Liver (tissue), 9 donors: ENCODE results near the gene IQUB. TPM values are rescaled to one million over a fixed set of nuclear protein-coding genes. Genes with fewer than 3 reads are reported as not detected.

Experiments used
- DNase-seq: peaks from one replicate; pipeline ENCODE4 v3.0.0-alpha.2; 2017; ENCODE audit warnings: low spot score
- H3K27ac ChIP-seq, 2 donors: one replicate each; pipeline ENCODE4 v1.7.0; 2013; ENCODE audit warnings: inconsistent platforms in 2 of 2, low read length in 2 of 2, control low read depth in 1 of 2, low read depth in 1 of 2, mild to moderate bottlenecking in 1 of 2
- H3K27me3 ChIP-seq, 4 donors: one replicate each; pipeline versions ENCODE4 v1.6.1 to v1.7.0; 2013; ENCODE audit warnings: low read length in 3 of 4, inconsistent platforms in 1 of 4, mild to moderate bottlenecking in 1 of 4, moderate library complexity in 1 of 4; ENCODE audit not compliant: control insufficient read depth in 4 of 4, insufficient read depth in 4 of 4
- H3K36me3 ChIP-seq, 4 donors: one replicate each; pipeline versions ENCODE4 v1.6.1 to v1.7.0; 2013; ENCODE audit warnings: low read length in 3 of 4, mild to moderate bottlenecking in 3 of 4, low read depth in 1 of 4, moderate library complexity in 1 of 4; ENCODE audit not compliant: control insufficient read depth in 4 of 4, insufficient read depth in 3 of 4
- H3K4me1 ChIP-seq, 4 donors: one replicate each; pipeline versions ENCODE4 v1.6.1 to v1.7.0; 2013; ENCODE audit warnings: low read length in 3 of 4, mild to moderate bottlenecking in 3 of 4, moderate library complexity in 1 of 4; ENCODE audit not compliant: control insufficient read depth in 4 of 4, insufficient read depth in 4 of 4
- H3K4me3 ChIP-seq, 3 donors: one replicate each; pipeline versions ENCODE4 v1.6.1 to v1.7.0; 2013; ENCODE audit warnings: low read length in 3 of 3, control low read depth in 1 of 3, low read depth in 1 of 3, mild to moderate bottlenecking in 1 of 3
- H3K9ac ChIP-seq, 2 donors: one replicate each; pipeline ENCODE4 v1.7.0; 2013; ENCODE audit warnings: low read length in 2 of 2, mild to moderate bottlenecking in 2 of 2, moderate library complexity in 2 of 2, control low read depth in 1 of 2, low read depth in 1 of 2
- H3K9me3 ChIP-seq, 4 donors: one replicate each; pipeline versions ENCODE4 v1.6.1 to v1.7.0; 2013; ENCODE audit warnings: low read length in 3 of 4; ENCODE audit not compliant: control insufficient read depth in 4 of 4
- EGR1 ChIP-seq, 2 donors: IDR thresholded peaks; 2 replicates each; pipeline ENCODE4 v1.6.1; 2016 to 2018; ENCODE audit warnings: antibody characterized with exemption in 2 of 2, low read depth in 2 of 2
- FOXA1 ChIP-seq: IDR thresholded peaks from 2 replicates; pipeline ENCODE4 v1.6.1; 2016; ENCODE audit warnings: antibody characterized with exemption
- FOXA2 ChIP-seq: IDR thresholded peaks from 2 replicates; pipeline ENCODE4 v1.6.1; 2016; ENCODE audit warnings: antibody characterized with exemption
- GABPA ChIP-seq, 2 donors: IDR thresholded peaks in 1 of 2; conservative IDR thresholded peaks in 1 of 2; 2 replicates each; pipeline ENCODE4 v1.6.1; 2016; ENCODE audit warnings: antibody characterized with exemption in 2 of 2, mild to moderate bottlenecking in 1 of 2, moderate library complexity in 1 of 2
- HNF4A ChIP-seq, 2 donors: conservative IDR thresholded peaks; 2 replicates each; pipeline ENCODE4 v1.6.1; 2016; ENCODE audit warnings: antibody characterized with exemption in 2 of 2, mild to moderate bottlenecking in 2 of 2
- HNF4G ChIP-seq: IDR thresholded peaks from 2 replicates; pipeline ENCODE4 v1.6.1; 2016; ENCODE audit warnings: antibody characterized with exemption
- JUND ChIP-seq, 2 donors: IDR thresholded peaks; 2 replicates each; pipeline ENCODE4 v1.6.1; 2016; ENCODE audit warnings: antibody characterized with exemption in 2 of 2
- NR2F2 ChIP-seq: IDR thresholded peaks from 2 replicates; pipeline ENCODE4 v1.6.1; 2016; ENCODE audit warnings: antibody characterized with exemption
- RAD21 ChIP-seq, 2 donors: IDR thresholded peaks; 2 replicates each; pipeline ENCODE4 v1.6.1; 2016; ENCODE audit warnings: antibody characterized with exemption in 2 of 2, mild to moderate bottlenecking in 2 of 2
- RXRA ChIP-seq, 2 donors: IDR thresholded peaks; 2 replicates each; pipeline ENCODE4 v1.6.1; 2017 to 2018; ENCODE audit warnings: antibody characterized with exemption in 2 of 2, mild to moderate bottlenecking in 1 of 2
- SP1 ChIP-seq: IDR thresholded peaks from 2 replicates; pipeline ENCODE4 v1.6.1; 2018; ENCODE audit warnings: antibody characterized with exemption, mild to moderate bottlenecking
- TAF1 ChIP-seq: conservative IDR thresholded peaks from 2 replicates; pipeline ENCODE4 v1.6.1; 2016; ENCODE audit warnings: antibody characterized with exemption, mild to moderate bottlenecking
- YY1 ChIP-seq: IDR thresholded peaks from 2 replicates; pipeline ENCODE4 v1.6.1; 2016; ENCODE audit warnings: antibody characterized with exemption, mild to moderate bottlenecking
- WGBS: extraction: QIAGEN DNeasy Blood & Tissue Kit; methylation state at CpG from one replicate; pipeline ENCODE4 v1.1.7; 2013; 5-methylcytosine and 5-hydroxymethylcytosine counted together
- polyA plus RNA-seq, 2 donors: library from polyadenylated mRNA; stranded (reverse) in 1 of 2; unstranded in 1 of 2; fragments of 200-250 nt in 1 of 2; fragments of >200 nt in 1 of 2; fragmentation: Nextera tagmentation in 1 of 2; extraction: Ambion mirVana in 1 of 2; gene quantifications; one replicate each; pipeline versions ENCODE4 v1.2.1 to v1.2.3, GENCODE V29; 2013 to 2015
- total RNA-seq, 2 donors: library from RNA; depleted of rRNA; stranded (reverse); fragments of >200 nt; gene quantifications; one replicate each; pipeline ENCODE4 v1.2.3, GENCODE V29; 2014
- TF ChIP-seq, protein P1 (sequence below): IDR thresholded peaks from 2 replicates; pipeline ENCODE4 v1.6.1; 2016; ENCODE audit warnings: antibody characterized with exemption
- TF ChIP-seq, protein P2 (sequence below): IDR thresholded peaks from 2 replicates; pipeline ENCODE4 v1.6.1; 2016; ENCODE audit warnings: antibody characterized with exemption
- TF ChIP-seq, protein P3 (sequence below): IDR thresholded peaks from 2 replicates; pipeline ENCODE4 v1.6.1; 2016; ENCODE audit warnings: antibody characterized with exemption, mild to moderate bottlenecking
- TF ChIP-seq, protein P4 (sequence below): fragments of 150-350 bp; IDR thresholded peaks from 2 replicates; pipeline ENCODE4 v1.5.1; 2017; ENCODE audit warnings: improper control_type of control experiment, low read depth, low read length; ENCODE audit not compliant: missing input control
- TF ChIP-seq, protein P5 (sequence below): IDR thresholded peaks from 2 replicates; pipeline ENCODE4 v1.6.1; 2016; ENCODE audit warnings: antibody characterized with exemption
- donor health status: healthy.
- donor health status: healthy.
- donor health status: healthy.
- donor health status: healthy.
- donor health status: healthy.

IQUB gene
- total and polyA plus RNA-seq, 4 donors = 0.03 to 0.25 (median 0.09) TPM

DNA sequence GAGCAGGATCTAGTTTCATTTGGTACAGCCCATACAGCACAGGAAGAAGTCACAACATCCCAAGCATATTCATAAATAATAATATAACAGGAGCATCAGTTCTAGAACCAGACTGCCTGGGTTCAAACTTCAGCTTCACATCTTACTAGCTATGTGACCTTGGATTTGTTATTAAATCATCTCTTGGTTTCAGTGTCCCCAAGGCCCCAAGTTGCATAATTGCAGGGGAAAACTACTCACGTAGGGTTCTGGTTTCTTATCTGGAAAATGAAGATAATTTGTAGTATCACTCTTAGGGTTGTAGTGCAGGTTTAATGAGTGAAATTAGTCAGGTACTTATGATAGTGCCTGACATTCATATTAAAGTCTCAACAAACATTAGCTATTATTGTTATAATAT lies 5.5 kb upstream of the IQUB start:
- Histone ChIP-seq H3K27me3 (no peaks in the 10 kb centered on the region), H3K27ac (no peak overlapping the region), H3K9me3 (no peaks in the 10 kb centered on the region), H3K4me1 (peaks cover 0 to 3% (median 0%) of the 10 kb centered on the region in 4 donors), H3K9ac (no peak overlapping the region), H3K4me3 (no peak overlapping the region), H3K36me3 (peaks cover 0 to 12% (median 1%) of the 10 kb centered on the region in 4 donors)
- DNase-seq = no peak
- TF ChIP-seq HNF4G (no peak), FOXA1 (no peak), RXRA (IDR thresholded peaks at IDR 0.05) (no peak), HNF4A (conservative IDR thresholded peaks at IDR 0.05) (no peak), YY1 (no peak), GABPA (IDR thresholded peaks at IDR 0.05 in 1 of 2, conservative IDR thresholded peaks at IDR 0.05 in 1 of 2) (no peak), SP1 (no peak), FOXA2 (no peak), JUND (IDR thresholded peaks at IDR 0.05) (no peak), EGR1 (IDR thresholded peaks at IDR 0.05; ENCODE audit: low read depth in 2 of 2) (no peak), NR2F2 (no peak), TAF1 (no peak), RAD21 (IDR thresholded peaks at IDR 0.05) (no peak)
- TF ChIP-seq, protein P1, sequence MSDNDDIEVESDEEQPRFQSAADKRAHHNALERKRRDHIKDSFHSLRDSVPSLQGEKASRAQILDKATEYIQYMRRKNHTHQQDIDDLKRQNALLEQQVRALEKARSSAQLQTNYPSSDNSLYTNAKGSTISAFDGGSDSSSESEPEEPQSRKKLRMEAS = no peak
- TF ChIP-seq, protein P2, sequence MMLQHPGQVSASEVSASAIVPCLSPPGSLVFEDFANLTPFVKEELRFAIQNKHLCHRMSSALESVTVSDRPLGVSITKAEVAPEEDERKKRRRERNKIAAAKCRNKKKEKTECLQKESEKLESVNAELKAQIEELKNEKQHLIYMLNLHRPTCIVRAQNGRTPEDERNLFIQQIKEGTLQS = no peak
- TF ChIP-seq, protein P3, sequence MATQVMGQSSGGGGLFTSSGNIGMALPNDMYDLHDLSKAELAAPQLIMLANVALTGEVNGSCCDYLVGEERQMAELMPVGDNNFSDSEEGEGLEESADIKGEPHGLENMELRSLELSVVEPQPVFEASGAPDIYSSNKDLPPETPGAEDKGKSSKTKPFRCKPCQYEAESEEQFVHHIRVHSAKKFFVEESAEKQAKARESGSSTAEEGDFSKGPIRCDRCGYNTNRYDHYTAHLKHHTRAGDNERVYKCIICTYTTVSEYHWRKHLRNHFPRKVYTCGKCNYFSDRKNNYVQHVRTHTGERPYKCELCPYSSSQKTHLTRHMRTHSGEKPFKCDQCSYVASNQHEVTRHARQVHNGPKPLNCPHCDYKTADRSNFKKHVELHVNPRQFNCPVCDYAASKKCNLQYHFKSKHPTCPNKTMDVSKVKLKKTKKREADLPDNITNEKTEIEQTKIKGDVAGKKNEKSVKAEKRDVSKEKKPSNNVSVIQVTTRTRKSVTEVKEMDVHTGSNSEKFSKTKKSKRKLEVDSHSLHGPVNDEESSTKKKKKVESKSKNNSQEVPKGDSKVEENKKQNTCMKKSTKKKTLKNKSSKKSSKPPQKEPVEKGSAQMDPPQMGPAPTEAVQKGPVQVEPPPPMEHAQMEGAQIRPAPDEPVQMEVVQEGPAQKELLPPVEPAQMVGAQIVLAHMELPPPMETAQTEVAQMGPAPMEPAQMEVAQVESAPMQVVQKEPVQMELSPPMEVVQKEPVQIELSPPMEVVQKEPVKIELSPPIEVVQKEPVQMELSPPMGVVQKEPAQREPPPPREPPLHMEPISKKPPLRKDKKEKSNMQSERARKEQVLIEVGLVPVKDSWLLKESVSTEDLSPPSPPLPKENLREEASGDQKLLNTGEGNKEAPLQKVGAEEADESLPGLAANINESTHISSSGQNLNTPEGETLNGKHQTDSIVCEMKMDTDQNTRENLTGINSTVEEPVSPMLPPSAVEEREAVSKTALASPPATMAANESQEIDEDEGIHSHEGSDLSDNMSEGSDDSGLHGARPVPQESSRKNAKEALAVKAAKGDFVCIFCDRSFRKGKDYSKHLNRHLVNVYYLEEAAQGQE = no peak
- TF ChIP-seq, protein P4, sequence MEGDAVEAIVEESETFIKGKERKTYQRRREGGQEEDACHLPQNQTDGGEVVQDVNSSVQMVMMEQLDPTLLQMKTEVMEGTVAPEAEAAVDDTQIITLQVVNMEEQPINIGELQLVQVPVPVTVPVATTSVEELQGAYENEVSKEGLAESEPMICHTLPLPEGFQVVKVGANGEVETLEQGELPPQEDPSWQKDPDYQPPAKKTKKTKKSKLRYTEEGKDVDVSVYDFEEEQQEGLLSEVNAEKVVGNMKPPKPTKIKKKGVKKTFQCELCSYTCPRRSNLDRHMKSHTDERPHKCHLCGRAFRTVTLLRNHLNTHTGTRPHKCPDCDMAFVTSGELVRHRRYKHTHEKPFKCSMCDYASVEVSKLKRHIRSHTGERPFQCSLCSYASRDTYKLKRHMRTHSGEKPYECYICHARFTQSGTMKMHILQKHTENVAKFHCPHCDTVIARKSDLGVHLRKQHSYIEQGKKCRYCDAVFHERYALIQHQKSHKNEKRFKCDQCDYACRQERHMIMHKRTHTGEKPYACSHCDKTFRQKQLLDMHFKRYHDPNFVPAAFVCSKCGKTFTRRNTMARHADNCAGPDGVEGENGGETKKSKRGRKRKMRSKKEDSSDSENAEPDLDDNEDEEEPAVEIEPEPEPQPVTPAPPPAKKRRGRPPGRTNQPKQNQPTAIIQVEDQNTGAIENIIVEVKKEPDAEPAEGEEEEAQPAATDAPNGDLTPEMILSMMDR = no peak
- TF ChIP-seq, protein P5, sequence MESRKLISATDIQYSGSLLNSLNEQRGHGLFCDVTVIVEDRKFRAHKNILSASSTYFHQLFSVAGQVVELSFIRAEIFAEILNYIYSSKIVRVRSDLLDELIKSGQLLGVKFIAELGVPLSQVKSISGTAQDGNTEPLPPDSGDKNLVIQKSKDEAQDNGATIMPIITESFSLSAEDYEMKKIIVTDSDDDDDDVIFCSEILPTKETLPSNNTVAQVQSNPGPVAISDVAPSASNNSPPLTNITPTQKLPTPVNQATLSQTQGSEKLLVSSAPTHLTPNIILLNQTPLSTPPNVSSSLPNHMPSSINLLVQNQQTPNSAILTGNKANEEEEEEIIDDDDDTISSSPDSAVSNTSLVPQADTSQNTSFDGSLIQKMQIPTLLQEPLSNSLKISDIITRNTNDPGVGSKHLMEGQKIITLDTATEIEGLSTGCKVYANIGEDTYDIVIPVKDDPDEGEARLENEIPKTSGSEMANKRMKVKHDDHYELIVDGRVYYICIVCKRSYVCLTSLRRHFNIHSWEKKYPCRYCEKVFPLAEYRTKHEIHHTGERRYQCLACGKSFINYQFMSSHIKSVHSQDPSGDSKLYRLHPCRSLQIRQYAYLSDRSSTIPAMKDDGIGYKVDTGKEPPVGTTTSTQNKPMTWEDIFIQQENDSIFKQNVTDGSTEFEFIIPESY = no peak
- WGBS = 66% methylated on average over 1 of the region's 1 CpG
